Vagina (tissue), 2 donors: ENCODE measurements around the gene MYH11.

Experiments
- POLR2A ChIP-seq, 2 donors: fragments of 450-650 bp; IDR thresholded peaks; one replicate each; pipeline ENCODE4 v1.6.1; 2017; ENCODE audit warnings: antibody characterized with exemption in 2 of 2, mild to moderate bottlenecking in 2 of 2, moderate library complexity in 2 of 2
- POLR2AphosphoS5 ChIP-seq, 2 donors: sonication (generic); formaldehyde crosslinking; IDR thresholded peaks; one replicate each; pipeline ENCODE4 v1.9.0; 2017; ENCODE audit warnings: antibody characterized with exemption in 2 of 2, mild to moderate bottlenecking in 2 of 2, low read depth in 1 of 2; ENCODE audit not compliant: insufficient read depth in 1 of 2
- TF ChIP-seq, protein P1 (sequence below), 3 experiments: fragments of 450-650 bp in 2 of 3; fragments of 200-600 bp in 1 of 3; sonication (generic) in 1 of 3; IDR thresholded peaks; one replicate each; pipeline ENCODE4 v1.5.1; 2017 to 2019; ENCODE audit warnings: antibody characterized with exemption in 3 of 3, mild to moderate bottlenecking in 2 of 3, moderate library complexity in 2 of 3

DNA sequence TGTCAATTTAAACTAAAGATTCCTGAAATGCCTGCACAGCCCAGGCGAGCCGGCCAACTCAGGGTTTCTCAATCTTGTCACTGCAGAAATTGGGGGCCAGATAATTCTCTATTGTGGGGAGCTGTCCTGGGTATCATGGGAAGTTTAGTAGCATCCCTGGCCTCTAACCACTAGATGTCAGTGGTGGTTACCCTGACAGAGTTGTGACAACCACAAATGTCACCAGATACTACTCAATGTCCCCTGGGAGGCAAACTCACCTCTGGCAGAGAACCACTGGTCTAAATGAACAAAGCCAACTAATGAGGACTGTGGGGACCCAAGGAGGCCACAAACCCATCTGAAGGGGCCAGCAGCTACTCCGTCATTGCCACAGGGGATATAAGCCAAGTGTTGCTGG, 90.9 kb downstream of the MYH11 start:
- TF ChIP-seq POLR2A (IDR thresholded peaks at IDR 0.05) (no peak), POLR2AphosphoS5 (IDR thresholded peaks at IDR 0.05; ENCODE audit: insufficient read depth in 1 of 2, low read depth in 1 of 2) (no peak)
- TF ChIP-seq, protein P1, sequence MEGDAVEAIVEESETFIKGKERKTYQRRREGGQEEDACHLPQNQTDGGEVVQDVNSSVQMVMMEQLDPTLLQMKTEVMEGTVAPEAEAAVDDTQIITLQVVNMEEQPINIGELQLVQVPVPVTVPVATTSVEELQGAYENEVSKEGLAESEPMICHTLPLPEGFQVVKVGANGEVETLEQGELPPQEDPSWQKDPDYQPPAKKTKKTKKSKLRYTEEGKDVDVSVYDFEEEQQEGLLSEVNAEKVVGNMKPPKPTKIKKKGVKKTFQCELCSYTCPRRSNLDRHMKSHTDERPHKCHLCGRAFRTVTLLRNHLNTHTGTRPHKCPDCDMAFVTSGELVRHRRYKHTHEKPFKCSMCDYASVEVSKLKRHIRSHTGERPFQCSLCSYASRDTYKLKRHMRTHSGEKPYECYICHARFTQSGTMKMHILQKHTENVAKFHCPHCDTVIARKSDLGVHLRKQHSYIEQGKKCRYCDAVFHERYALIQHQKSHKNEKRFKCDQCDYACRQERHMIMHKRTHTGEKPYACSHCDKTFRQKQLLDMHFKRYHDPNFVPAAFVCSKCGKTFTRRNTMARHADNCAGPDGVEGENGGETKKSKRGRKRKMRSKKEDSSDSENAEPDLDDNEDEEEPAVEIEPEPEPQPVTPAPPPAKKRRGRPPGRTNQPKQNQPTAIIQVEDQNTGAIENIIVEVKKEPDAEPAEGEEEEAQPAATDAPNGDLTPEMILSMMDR (IDR thresholded peaks at IDR 0.05) = peak in 2 of 3 experiments; percentile 4 to 40
